Osteocyte (in vitro differentiated cells): ENCODE data around the gene ZBTB4. TPM values are rescaled to one million over a fixed set of nuclear protein-coding genes. Genes with fewer than 3 reads are reported as not detected.

Experiments used
- DNase-seq: peaks from one replicate; pipeline ENCODE4 v3.0.0; 2021; ENCODE audit warnings: mixed read lengths; ENCODE audit not compliant: unreplicated experiment; ENCODE audit errors: extremely low spot score
- H3K27ac Mint-ChIP-seq: one replicate; pipeline ENCODE4 v1.8.0; 2021; ENCODE audit warnings: mild to moderate bottlenecking, mixed read lengths; ENCODE audit not compliant: unreplicated experiment
- H3K27me3 Mint-ChIP-seq: one replicate; pipeline ENCODE4 v1.8.0; 2021; ENCODE audit warnings: mixed read lengths; ENCODE audit not compliant: unreplicated experiment
- H3K36me3 Mint-ChIP-seq: one replicate; pipeline ENCODE4 v1.8.0; 2021; ENCODE audit warnings: mixed read lengths; ENCODE audit not compliant: unreplicated experiment
- H3K4me1 Mint-ChIP-seq: one replicate; pipeline ENCODE4 v1.8.0; 2021; ENCODE audit warnings: mixed read lengths; ENCODE audit not compliant: unreplicated experiment
- H3K4me3 Mint-ChIP-seq: one replicate; pipeline ENCODE4 v1.8.0; 2021; ENCODE audit warnings: mild to moderate bottlenecking, moderate library complexity, mixed read lengths; ENCODE audit not compliant: unreplicated experiment
- H3K9me3 Mint-ChIP-seq: one replicate; pipeline ENCODE4 v1.8.0; 2021; ENCODE audit warnings: mixed read lengths; ENCODE audit not compliant: unreplicated experiment
- total RNA-seq: library from RNA; stranded (reverse); gene quantifications from 2 replicates; pipeline ENCODE4 v1.2.1, GENCODE V29; 2021
- TF ChIP-seq, protein P1 (sequence below): fragments of 200-600 bp; sonication (generic); IDR thresholded peaks from 2 replicates; pipeline ENCODE4 v1.5.0; 2021; ENCODE audit warnings: antibody characterized with exemption, mild to moderate bottlenecking, moderate library complexity

Gene ZBTB4
- total RNA-seq, 1 donor from 2014 or later: 49.7 TPM

DNA sequence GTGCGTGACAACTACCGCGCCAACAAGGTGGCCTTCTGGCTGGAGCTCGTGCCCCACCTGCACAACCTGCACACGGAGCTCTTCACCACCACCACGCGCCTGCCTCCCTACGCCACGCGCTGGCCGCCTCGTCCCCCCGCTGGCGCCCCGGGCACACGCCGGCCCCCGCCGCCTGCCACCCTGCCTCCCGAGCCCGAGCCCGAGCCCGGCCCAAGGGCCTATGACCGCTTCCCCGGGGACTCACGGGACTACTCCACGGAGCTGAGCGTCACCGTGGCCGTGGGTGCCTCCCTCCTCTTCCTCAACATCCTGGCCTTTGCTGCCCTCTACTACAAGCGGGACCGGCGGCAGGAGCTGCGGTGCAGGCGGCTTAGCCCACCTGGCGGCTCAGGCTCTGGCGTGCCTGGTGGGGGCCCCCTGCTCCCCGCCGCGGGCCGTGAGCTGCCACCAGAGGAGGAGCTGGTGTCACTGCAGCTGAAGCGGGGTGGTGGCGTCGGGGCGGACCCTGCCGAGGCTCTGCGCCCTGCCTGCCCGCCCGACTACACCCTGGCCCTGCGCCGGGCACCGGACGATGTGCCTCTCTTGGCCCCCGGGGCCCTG, 62.3 kb downstream of the ZBTB4 start:
- H3K4me3 Mint-ChIP-seq: no peak overlapping the region
- DNase-seq: no peak
- H3K36me3 Mint-ChIP-seq: peaks cover 17% of the 10 kb centered on the region
- H3K27me3 Mint-ChIP-seq: no peaks in the 10 kb centered on the region
- H3K4me1 Mint-ChIP-seq: peaks cover 7% of the 10 kb centered on the region
- H3K9me3 Mint-ChIP-seq: no peaks in the 10 kb centered on the region
- TF ChIP-seq, protein P1, sequence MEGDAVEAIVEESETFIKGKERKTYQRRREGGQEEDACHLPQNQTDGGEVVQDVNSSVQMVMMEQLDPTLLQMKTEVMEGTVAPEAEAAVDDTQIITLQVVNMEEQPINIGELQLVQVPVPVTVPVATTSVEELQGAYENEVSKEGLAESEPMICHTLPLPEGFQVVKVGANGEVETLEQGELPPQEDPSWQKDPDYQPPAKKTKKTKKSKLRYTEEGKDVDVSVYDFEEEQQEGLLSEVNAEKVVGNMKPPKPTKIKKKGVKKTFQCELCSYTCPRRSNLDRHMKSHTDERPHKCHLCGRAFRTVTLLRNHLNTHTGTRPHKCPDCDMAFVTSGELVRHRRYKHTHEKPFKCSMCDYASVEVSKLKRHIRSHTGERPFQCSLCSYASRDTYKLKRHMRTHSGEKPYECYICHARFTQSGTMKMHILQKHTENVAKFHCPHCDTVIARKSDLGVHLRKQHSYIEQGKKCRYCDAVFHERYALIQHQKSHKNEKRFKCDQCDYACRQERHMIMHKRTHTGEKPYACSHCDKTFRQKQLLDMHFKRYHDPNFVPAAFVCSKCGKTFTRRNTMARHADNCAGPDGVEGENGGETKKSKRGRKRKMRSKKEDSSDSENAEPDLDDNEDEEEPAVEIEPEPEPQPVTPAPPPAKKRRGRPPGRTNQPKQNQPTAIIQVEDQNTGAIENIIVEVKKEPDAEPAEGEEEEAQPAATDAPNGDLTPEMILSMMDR: no peak
- H3K27ac Mint-ChIP-seq: no peak overlapping the region

DNA sequence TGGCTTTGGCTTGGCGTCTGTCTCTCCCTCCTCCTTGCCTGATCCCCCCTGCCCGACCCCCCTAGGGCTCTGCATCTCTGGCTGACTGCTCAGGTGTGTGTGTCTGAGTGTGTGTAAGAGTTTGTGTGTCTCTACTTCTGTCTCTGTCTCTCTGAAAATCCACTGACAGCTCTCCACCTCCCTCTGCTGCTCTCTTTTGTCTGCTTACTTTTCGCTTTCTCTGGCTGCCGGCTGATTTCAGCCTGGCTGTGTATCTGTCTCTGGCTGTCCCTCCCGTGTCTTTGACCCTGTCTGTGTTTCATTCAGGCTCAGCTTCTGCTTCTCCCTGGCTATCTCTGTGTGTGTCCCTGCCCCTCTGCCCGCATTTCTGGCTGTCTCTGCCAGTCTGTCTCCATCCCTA, 63.1 kb downstream of the ZBTB4 start:
- no peak for DNase-seq
- TF ChIP-seq, protein P1: no peak
- H3K4me3 Mint-ChIP-seq: no peak overlapping the region
- H3K27ac Mint-ChIP-seq: peak overlapping the region; percentile 1
- no peaks in the 10 kb centered on the region for H3K9me3 Mint-ChIP-seq
- peaks cover 19% of the 10 kb centered on the region for H3K36me3 Mint-ChIP-seq
- no peaks in the 10 kb centered on the region for H3K27me3 Mint-ChIP-seq
- H3K4me1 Mint-ChIP-seq: peaks cover 7% of the 10 kb centered on the region

DNA sequence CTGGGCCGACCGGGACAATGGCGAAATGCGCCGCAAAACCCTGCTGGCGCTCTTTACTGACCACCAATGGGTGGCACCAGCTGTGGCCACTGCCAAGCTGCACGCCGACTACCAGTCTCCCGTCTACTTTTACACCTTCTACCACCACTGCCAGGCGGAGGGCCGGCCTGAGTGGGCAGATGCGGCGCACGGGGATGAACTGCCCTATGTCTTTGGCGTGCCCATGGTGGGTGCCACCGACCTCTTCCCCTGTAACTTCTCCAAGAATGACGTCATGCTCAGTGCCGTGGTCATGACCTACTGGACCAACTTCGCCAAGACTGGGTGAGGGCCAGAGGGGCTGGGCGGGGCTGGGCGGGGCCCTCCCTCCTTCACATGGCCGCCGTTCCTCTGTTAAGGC, 63.6 kb downstream of the ZBTB4 start:
- Mint-ChIP-seq H3K27ac (no peak overlapping the region), H3K4me1 (peaks cover 7% of the 10 kb centered on the region), H3K27me3 (no peaks in the 10 kb centered on the region), H3K4me3 (no peak overlapping the region), H3K36me3 (peaks cover 19% of the 10 kb centered on the region), H3K9me3 (no peaks in the 10 kb centered on the region)
- TF ChIP-seq, protein P1: no peak
- no peak for DNase-seq

DNA sequence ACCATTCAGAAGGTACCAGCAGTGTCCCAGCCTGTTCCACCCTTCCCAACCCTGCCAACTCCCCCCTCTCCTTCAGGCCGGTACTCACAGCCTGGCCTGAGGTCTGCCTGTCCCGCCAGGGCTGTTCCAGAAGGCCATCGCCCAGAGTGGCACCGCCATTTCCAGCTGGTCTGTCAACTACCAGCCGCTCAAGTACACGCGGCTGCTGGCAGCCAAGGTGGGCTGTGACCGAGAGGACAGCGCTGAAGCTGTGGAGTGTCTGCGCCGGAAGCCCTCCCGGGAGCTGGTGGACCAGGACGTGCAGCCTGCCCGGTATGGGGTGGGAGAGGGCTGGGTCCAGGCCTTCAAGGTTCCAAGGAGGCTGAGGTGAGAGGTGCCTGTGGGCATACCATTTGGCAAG, 64.6 kb downstream of the ZBTB4 start:
- no peak for DNase-seq
- Mint-ChIP-seq H3K27me3 (no peaks in the 10 kb centered on the region), H3K4me3 (no peak overlapping the region), H3K36me3 (peaks cover 27% of the 10 kb centered on the region), H3K9me3 (no peaks in the 10 kb centered on the region), H3K4me1 (peaks cover 7% of the 10 kb centered on the region), H3K27ac (no peak overlapping the region)
- TF ChIP-seq, protein P1: no peak

DNA sequence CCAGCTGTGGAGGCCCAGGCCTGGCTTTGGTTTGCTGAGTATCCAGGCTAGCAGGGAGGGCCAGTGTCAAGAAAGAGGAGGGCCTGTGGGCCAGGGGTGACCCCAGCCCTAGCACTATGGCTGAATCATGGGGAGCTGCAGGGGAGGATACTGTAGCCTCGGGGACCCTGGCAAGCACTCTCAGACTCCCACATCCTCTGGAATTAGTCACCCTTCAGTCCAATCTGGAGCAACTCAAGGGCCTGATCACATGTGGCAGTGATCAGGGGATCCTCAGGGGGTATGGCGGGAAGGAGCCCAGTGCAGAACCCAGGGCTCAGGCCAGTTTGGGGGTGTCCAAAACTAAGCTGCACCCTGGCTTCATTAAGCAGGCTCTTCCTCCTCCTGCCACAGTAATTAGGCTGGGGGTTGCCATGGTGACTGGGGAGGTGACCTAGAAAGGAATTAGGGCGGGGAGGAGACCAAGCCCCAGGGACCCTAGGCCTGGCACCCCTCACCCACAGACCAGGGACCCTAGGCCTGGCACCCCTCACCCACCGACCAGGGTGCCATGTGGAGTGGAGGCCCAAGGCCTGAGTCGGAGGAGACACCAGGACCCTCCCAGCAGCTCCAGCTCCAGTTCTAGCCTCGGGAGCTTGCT, 66.0 kb downstream of the ZBTB4 start:
- Mint-ChIP-seq H3K4me1 (peaks cover 7% of the 10 kb centered on the region), H3K9me3 (no peaks in the 10 kb centered on the region), H3K36me3 (peaks cover 36% of the 10 kb centered on the region), H3K27me3 (no peaks in the 10 kb centered on the region), H3K4me3 (no peak overlapping the region), H3K27ac (no peak overlapping the region)
- no peak for DNase-seq
- TF ChIP-seq, protein P1: no peak
